NCI-H2196 (cell line): ENCODE data around the gene NUAK1.

Source experiments
- DNase-seq: peaks from one replicate; lab custom pipeline; 2025; ENCODE audit not compliant: unreplicated experiment; lab: John Stamatoyannopoulos, UW

Gene NUAK1

GRCh38 chr12:106085213-106085612, 53.5 kb downstream of the NUAK1 start:
- no peak for DNase-seq

DNA sequence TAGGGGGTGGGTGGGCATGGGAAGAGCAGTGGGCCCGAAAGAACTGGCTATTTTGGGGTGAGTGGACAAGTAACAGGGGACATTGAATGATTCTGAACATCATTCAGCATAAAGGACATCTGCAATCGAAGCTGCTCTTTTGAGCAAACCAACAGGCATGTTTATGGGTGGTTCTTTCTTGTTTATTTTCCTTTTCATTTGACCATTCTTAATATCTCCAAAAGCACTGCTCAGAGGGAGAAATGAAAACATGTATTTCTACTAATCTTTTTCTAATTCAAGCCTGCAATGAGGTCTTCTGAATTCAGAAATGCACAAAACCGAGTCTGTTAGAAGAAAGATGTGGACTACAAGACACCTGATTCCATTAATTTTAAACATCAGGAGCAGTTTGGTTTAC, 54.0 kb downstream of the NUAK1 start:
- no peak for DNase-seq

- DNase-seq: no peak
These were observed 54.6 kb downstream of the NUAK1 start for GRCh38 chr12:106084014-106084671.

DNA sequence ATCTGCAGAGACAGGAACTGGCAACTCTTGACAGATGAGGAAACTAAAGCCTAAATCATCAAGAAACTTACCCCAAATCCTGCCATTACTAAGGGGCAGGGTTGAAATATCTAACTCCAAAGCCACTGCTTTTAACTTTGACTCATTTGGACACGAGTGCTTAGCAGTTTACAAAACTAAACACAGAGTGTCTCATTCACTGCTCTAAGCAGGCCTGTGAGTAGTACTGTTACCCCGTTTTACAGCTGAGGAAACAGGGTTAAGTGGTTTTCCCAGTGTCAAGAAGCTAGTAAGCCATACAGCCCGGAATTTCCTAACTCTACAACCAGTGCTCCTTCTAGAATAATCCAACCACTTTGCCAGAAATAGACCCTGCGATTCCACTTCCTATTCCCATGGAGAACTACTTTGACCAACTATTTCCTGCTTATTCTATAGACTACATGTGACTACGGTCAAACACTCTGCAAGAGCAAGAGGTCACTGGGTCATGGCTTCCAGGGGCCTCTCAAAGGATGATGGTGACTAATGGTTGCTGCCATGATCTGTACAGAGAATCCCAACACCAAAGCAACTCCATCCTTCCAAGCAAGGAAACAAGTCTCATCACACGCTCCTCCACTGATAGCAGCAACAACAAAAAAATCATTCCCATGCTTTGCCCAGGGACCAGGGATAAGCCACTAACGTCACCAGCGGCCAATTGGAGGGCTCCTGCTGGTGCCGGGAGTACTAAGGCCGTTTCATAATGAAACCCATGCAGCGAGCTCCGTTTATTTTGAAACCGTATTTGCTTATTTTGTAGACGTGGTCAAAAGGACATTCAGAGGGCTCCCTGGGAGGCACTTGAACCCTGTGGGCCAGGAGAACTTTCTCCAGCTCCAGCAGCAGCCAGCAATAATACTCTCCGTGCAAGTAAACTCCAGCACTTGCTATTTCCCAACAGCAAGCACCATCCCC, 56.3 kb downstream of the NUAK1 start:
- no peak for DNase-seq

- no peak for DNase-seq
These were observed 57.1 kb downstream of the NUAK1 start for GRCh38 chr12:106081606-106082005.

DNA sequence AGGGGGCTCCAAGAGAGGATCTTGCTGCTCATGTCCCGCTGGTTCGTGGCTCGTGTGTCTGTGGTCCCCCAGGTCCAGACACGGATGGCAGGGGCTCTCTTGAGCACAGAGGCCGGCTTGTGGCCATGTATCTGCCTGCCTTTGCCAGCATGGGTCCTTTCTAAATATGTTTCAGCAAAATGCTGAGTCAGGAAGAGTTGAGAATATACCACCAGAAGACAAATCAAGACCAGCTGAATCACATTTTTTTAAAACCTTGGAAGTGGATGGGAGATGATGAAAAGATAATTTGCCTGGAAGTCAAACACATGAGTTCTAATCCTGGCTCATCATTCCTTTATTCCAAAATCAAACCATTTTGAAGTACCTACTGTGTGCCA, 58.0 kb downstream of the NUAK1 start:
- no peak for DNase-seq

DNA sequence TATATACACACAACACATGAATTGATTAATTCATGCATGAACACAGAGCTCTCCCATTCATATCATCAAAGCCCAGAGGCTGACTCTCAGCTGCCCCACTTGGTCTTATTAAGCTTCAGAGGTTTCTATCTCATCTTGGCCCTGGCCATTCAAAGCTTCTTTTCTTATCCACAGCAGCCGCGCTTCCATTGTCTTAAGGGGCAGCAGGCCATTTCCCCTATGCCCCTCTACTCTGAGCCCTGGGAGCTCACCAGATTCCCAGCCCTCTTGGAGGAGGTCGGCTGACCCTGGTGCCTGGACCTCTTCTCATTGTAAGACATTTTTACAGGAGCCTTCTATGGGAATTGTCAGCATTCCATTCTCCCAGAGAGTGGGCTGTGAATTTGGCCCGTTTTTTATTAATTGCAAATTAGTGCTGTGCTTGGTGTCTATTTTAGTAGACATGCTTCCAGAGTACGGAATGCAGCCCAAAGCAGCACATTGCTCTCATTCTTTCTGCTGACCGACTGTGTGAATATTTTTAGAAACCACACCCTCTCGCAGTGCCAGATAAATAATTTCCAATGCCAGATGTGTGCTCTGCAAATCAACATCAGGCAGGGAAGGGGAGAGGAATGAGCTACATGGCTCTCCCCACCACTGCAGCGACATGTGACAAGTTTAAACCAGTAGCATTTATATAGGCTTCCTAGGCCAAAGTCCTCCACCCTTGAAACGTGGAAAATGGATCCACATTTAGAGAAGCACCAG, 58.5 kb downstream of the NUAK1 start:
- DNase-seq: no peak

DNA sequence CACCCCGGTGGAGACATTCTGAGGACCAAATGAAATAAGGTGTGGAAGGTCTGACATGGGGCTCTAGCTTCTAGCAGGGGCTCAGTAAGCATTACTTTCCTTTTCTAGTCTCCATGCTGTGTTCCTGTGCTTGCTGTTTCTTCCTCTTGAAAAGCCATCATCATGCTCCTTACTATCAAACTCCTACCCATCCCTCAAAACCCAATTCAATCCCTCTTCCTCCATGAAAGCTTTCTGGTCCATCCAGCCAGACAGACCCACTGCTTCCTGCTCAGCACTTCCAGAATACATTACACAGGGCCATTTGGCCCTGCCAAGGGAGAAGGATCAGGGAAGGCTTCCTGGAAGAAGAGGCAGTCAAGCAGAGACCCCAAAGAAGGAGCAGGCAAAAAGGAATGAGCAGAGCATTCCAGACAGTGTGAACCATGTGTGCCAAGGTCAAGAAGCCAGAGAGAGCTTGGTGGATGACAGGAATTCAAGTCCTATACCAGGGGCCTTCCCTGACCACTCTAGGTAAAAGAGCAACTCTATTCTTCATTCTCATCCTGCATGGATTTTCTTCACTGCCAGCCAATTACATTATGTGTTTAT, 59.5 kb downstream of the NUAK1 start:
- DNase-seq: no peak

DNA sequence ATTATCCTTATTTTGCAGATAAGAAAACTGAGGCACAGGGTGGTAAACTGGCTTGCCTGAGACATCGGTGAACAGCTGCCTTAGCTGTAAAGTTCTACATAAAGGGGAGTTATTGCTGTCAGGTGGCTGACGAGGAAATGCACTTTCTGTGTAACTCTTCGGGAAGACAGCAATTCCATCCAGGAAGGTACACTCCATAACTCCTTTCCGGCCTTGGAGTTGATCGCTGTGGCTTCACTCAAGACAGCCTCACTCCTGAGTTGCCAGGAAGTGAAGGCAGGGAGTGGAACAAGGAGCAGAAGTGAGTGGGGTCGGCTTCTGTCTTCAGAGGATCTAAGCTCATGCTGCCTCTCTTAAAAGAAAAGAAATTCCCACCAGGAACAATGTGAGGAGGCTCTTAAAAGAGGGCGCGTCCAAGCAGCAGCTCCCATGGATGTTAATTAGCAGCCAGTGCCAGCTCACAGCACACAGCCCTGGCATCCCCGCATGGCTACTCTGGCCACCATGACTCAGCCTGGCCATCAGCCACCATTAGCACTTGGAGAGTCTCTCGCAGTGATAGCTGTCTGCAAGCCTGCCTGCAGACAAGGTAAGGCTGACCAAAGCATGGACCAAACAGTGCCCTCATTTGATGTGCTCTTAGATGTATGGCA, 60.3 kb downstream of the NUAK1 start:
- peak; percentile 56 for DNase-seq

DNA sequence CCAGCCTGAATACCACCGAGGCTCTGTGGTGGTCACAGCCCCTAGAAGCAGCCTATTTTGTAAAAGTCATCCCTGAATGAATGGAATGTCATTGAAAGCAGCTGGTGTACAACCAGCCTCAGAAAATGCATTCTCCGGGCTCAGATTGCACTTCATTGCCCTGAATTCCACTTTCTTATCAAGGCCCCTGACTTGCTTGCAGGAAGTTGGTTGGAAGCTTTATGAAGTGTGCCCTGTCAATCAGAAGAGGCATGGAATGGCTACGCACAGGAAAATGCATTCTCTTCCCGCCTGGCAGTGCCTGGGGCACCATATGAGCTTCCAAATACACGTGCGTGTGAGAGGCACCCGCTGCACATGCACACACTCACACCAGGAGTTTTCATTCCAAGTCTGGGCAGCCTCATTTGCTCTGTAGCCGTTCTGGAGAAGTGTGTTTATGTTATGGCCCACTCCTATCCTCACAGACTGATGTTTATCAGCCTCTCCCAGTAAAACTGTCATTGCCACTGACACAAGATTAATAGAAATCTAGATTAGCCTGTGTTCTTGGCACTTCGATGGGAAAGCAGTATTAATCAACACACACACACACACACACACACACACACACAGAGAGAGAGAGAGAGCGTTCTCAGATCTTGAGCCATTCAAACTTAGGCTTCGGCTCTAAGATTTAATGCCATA, 63.9 kb downstream of the NUAK1 start:
- DNase-seq: no peak

DNA sequence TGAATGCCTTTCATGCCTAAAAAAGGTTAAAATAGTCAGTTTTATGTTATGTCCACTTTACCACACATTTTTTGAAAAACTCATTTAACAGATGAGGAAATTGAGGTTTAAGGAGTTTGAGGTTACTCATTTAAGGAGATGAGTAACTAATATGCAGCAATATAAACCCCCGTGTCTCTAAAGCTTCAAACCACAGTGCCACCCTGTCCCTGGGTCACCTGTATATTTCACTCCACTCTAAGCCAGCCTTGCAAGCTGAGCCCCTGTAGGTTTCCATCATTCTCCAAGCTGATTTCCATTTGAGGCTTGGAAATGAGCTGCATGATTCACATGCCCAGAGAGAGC, 64.4 kb downstream of the NUAK1 start:
- DNase-seq: no peak

GRCh38 chr12:106073179-106073578, 65.6 kb downstream of the NUAK1 start:
- no peak for DNase-seq

- no peak for DNase-seq
These were observed 66.0 kb downstream of the NUAK1 start for GRCh38 chr12:106072751-106073150.

GRCh38 chr12:106071686-106072085, 67.1 kb downstream of the NUAK1 start:
- DNase-seq: no peak

DNA sequence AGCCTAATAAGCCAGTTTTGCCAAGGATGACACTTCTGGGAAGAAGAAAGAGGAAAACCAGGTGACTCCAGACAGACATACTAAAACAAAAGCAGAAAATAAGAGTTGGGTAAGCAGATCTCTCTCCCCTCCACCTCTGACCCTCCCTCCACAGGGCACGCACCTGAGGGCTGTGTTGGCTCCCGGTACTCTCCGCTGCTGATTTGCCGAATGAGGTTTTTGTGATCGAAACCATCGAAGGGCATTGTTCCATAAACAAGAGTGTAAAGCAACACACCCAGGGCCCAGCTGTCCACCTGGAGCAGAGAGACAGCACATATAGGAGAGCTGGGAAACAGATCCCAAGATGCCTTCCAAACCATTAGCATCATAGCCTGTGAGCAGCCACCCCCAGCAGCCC, 68.1 kb downstream of the NUAK1 start:
- no peak for DNase-seq

- DNase-seq: no peak
These were observed 68.6 kb downstream of the NUAK1 start for GRCh38 chr12:106070147-106070546.

DNA sequence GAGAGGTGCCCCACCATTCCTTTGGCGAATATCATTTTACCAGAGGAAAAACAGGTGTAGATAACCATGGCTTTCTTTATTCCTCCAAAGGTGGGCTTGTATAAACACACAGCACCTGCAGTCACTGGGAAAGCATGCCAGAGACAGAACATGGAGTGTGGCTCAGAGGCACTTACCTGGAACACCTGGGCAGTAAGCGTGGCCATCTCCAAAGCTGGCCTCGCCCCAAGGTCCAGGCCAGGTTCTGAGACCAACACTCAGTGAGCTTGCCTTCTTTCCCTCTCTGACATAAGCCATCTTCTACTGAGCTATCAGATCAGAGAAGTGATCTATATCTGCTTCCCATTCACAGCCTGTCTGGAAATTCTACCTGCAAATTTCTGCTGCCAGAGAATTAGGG, 70.5 kb downstream of the NUAK1 start:
- DNase-seq: no peak

DNA sequence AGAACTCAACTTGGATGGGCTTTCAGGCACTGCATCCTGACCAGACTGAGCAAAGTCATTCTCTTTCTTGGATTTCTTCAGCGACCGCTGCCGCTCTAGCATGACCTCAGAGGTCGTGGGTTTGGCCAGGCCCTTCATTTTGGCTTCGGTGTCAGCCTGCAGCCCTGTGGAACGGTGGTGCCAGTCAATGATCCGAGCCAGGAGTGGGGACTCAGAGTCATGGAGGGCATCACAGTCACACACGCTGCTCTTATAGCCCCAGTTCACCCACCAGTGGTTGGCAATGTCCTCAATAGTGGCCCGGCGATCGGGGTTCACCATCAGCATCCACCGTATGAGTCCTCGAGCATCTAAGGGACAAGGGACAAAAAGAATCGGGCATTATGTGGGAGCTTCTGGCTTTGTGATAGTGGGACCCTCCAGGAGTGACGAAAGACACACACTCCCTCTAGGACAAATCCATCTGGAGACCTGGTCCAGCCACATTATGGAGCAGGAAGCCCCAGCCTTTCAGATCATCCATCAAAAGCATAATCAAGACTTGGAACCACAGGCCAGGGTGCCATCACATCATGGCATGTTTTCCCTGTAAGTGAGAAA, 71.0 kb downstream of the NUAK1 start:
- no peak for DNase-seq

DNA sequence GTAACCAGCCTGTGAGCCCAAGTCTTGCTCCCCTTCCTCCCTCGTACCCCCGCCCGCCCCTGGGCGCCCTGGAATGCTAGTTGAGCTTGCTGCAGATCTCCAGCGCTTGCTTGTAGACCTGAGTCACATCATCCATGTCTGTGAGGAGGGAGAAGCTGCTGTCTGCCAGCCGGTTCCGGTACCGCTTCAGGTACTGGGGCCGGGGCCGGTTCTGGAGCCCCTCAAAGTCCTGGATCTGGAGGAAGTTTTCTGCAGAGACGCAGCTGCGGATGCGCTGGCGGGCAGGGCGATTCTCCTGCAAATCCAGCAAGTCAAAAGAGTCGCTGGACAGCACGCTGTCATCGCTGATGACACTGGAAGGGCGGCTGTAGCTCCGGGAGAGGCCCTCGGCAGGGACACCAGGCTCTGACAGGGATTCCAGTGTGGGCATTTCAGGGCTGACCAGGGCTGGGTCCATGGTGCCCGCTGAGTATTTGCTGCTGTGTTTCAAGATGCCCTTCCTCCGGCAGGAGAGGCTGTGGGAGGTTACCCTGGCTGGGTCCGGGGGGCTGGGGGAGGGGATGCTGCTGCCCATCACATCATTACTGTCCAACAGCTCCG, 71.9 kb downstream of the NUAK1 start:
- no peak for DNase-seq
